IPS DF 19.7 (cell line): ENCODE measurements around the gene GIT2.
"Not testable (repeated sequence)": the region's sequence is repeated elsewhere in the genome, so short reads cannot be mapped to it uniquely, and the experiment has no call there.

ENCODE experiments used
- DNase-seq: peaks from one replicate; pipeline ENCODE4 v3.0.0-alpha.2; 2013; ENCODE audit warnings: low read depth, low spot score

The GIT2 gene

DNA sequence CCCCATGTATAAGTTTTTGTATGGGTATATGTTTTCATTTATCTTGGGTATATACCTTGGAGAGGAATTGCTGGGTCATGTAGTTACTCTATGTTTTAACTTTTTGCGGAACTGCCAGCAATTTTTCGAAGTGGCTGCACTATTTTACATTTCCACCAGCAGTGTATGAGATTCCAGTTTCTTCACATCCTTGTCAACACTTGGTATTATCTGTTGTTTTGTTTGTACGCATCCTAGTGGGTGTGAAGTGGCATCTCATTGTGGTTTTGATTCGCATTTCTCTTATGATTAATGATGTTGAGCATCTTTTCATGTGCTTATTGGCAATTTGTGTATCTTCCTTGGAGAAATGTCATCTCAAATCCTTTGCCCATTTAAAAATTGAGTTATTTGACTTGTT, 9.9 kb upstream of the GIT2 start:
- DNase-seq, result no peak

DNA sequence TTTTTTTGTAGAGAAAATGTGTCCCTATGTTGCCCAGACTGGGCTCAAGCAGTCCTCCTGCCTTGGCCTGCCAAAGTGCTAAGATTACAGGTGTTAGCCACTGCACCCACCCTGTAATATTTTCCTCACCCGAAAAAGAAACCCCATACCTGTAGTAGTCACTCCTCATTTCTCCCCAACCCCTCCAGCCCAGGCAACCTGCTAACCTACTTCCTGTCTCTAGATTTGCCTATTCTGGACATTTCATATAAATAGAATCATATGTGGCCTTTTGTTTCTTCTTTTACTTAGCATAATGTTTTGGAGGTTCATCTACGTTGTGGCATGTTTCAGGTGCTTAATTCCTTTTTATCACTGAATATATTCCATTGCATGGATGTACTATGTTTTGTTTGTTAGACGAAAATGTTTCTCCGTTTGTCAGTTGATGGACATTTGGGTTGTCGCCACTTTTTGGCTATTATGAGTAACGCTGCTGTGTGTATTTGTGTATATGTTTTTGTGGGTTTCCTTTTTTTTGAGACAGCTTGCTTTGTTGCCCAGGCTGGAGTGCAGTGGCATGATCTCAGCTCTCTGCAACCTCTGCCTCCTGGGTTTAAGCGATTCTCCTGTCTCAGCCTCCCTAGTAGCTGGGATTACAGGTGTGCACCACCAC, 9.3 kb upstream of the GIT2 start:
- no peak for DNase-seq

DNA sequence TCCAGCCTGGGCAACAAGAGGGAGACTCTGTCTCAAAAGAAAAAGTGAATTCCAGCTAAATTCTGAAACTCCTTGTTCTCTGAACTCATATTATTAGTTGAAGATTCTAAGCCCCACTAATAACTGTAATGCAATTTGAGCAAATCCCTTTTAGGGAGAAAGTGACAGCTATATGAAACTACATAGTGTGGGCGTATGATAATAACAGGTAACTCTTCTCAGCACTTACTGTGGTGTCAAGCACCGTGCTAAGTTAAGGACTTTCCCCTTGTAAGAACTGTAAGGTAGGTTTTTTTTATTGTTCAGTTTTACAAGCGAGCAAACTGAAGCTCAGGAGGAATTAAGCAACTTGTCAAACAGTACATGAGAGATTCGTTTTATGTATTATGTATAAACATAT, 8.4 kb upstream of the GIT2 start:
- DNase-seq, result no peak

DNA sequence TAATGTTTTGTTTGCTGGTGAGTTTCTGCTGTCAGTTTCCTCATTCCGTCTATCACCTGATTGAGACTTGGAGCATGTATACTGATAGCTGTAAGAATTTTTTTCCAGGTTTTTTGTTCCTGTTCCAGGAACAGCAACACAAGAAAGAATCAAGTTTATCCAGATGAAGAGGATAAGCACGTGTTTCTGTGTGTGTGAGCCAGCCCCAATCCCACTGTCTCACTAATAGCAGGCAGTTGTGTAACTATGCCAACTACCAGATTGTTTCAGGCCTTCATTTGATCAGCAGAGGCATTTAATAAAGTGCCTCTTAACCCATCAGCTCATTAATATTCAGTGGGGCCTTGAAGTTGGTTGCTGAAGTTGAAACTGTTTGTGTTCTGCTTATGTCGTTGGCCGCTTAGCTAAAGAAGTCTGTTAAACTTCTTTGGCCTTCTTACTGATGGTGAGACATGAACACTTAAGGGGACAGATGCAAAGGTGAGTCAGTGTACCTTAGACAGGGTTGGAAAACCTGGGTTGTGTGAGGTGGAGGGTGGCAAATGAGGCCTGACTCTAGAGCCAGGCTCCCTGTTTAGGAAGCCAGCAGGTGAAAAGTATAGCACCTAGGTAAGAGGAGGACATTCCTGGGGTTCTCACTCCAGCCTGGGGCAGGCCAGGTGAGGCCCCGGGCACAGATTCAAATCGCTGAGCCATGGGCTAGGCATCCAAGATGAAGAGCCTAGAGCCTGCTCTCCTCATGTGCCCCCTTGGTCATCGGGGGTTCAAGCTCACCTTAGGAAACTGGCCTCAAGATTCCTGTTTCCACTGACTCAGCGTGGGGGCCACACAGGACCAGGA, 6.7 kb upstream of the GIT2 start:
- no peak for DNase-seq

DNA sequence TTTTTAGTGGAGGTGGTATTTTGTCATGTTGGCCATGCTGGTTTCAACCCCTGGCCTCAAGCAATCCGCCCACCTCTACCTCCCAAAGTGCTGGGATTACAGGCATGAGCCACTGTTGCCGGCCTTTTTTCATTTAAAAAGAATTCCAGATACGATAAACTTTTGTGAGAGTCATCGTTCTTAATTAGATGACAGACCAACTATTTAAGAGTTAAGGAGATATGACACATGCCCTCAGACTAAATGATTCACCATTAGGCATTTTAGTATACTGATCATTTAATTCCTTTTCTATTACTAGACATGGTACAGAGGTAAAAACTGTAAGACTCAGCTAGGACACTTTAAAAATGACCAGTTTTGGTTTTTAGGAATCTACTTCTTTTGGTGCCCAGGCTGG, 5.4 kb upstream of the GIT2 start:
- no peak for DNase-seq

DNA sequence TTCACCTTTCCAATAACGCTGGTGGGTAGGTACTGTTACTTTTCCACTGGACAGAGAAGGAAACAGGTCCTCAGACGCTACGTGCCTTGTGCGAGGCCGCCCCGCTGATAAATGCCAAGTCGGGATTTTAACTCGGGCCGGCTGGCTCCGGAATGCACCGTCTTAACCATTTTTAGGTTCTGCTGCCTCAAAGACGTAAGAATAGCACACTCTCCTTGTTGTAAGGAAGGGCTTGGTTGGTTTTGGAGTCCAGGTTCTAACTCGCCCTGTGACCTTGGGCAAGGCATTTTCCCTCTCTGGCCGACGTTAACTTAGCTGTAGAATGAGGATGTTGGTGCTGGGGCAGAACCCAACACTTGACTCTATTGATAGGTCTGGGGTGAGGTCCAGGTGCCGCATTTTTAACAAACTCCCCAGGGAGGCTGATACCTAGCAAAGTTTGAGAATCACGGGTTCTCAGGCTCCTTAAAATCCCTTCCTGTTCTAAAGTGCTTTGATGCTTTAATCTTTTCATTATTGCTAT, 3.9 kb upstream of the GIT2 start:
- no peak for DNase-seq

DNA sequence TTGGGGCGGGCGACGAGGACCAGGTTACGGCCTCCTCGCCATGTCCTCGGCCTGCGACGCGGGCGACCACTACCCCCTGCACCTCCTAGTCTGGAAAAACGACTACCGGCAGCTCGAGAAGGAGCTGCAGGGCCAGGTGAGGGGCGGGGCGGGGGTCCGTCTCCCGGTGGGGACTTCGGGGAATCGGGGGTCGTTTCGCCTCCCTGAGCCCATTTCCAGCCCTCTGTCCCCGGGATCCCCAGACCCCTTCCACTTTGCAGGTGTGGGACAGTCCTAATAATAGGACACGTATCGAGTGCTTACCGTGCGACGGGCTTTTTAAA, 3.4 kb upstream of the GIT2 start:
- no peak for DNase-seq

DNA sequence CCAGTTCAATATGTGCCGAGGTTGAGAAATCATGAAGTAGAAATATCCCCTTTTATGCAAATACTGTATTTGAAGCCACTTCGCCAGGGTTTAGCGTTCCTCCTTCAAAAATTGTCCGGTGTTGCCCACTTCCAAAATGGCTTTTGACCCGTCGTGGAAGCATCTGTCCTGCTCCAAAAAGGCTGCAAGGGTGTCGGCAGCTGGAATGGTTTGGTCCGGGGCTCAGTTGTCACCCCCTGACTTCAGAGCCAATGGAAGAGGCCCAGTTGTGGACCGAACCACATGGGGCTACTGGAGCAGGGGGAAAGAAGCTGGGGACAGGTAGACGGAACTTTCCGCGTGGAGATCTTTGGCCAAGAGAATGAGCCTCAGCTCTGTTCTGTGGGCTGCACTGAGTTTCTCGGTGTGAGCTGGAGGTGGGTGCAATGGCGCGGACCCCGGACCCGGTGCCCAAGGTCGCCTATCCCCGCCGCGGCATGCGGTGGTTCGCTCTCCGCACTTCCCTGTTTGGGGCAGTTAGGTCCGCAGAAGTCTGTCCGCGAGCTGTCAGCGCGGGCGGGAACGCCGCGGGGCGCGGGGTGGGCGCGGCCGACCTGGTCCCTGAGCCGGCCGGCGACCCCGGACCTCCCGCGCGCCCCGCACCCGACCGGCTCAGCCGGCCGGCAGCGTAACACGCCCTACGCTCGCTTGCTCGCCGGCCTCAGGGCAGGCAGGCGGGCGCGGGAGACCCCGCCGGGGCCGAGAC, 2.9 kb upstream of the GIT2 start, which contains the start of gene ANKRD13A:
Gene ANKRD13A (plus strand): TSS at position 527 of the 745 bp plus-strand sequence. CDS start 259 bp downstream, outside the sequence.
- peak; percentile 75 for DNase-seq

DNA sequence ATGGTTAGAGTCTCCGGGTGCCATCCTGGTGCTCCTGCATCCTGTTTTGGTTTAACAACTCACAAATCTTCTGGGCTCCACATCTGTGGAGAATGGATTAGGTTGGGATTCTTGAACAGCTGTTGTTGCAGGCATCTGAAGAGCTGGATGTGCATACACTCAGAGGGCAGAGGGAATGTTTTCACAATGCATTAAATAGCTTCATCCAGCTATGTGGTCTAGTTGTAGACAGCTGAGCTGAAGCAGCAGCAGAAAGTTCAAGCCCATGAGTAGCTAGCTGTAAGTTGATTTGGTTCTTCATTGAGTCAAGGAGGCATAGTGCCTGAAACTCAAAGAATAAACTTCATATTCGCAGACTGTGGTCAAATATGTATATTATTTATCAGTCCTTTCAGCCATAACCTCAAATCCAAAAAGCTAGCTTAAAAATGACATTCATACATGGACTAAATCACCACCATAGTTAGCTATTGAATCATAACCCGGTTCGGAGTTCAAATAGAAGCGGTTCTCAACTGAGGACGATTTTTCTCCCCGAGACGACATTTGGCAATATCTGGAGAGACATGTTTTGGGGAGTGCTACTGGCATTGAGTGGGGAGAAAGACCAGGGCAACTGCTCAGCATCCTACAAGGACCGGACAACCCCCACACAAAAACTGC, 2.2 kb upstream of the GIT2 start:
- DNase-seq, result no peak

DNA sequence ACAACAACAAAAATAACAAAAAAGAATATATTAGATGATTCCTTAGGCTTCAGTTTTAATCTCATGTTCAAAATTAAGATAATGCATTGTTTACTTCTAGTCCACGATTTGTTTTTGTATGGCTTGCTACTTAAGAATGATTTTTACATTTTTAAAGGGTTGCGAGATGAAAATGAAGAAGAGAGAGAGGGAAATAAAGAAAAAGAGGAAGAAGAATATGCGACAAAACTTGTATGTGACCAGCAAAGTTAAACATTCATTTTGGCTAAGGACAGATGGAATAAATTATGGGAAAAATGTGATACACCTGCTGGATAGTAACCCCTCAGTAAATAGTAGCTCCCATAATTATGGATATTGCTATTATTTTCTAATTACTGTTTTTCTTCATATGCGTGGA, 1.2 kb upstream of the GIT2 start:
- DNase-seq, result no peak

DNA sequence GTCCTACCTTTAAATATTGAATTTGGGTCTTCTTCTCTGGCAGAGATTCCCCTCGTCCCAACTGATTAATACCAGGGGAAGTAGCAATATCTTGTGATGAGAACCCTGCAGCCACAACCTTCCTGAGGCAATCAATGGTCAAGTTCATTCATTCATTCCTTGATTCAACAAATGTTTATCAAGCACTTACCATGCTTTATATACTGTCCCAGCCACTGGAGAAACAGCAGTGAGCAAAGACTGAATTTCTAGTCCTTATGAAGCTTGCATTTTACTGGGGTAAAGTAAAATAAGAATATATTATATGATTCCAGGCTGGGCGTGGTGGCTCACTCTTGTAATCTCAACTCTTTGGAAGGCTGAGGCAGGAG, 300 bp upstream of the GIT2 start:
- DNase-seq, result no peak

DNA sequence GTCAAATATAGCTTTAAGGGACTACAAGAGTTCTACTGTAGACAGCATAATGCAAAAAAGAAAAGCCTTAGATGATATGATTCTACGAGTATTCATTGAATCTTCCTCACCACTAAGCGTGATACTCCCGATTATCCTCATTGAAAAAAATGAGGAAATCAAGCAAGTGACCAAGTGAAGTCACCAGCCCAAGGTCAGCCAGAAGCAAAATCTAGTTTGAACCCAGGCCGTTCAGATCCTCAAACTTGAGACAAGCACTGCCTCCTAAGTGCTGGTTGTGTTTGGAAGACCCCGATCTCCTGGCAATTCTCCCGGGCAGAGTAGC, 845 bp downstream of the GIT2 start:
- no peak for DNase-seq

DNA sequence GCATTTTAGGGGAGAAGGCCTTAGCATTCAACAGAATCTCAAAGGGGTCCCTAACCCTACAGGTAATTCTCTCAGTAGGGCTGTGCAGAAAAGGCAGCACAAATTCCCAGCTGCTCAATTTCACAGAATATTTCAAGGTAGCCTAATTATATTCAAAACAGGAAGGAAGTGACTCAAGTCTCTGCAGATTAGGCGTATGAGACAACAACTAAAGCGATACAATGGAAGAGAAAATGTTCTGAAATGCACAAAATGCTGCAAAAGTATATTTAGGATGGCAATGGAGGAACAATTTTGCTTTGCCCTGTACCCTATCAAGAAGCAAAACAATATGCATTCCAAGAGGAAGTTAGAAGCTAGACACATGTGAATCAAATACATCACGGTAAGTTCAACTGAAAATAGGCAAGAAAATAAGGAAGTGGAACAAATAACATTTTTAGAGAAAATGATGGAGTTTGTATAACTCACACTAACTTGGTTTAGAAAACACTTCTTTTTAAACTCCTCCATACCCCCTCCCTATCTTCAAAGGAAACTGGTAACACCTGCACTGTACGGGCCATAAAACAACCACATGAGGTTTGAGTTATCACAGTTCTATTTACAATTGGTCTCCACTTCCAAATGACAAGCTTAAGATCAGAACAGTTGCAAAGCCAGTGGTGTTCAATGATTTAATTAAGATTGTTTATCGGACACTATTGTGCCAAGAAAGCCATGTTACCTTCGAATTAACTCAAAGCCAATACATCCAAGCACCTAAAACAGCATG, 1.6 kb downstream of the GIT2 start:
- no peak for DNase-seq

DNA sequence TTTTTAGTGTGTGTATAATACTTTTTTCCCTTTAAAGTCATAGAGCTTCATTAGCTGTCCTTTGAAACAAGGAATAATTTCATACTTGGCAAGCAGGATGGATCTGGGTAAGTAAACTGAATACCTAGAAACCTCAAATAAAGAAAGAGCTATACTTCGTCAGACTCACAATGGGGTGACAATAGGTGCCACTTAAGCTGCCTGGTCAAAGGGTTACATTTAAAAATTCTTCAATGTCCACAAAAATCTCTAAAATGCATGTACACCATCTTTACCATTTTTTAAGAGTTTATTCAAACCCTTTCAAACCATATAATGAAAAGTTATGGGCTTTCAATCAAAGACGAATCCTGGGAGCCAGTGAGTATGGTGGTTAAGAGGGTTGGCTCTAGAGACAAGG, 3.1 kb downstream of the GIT2 start:
- no peak for DNase-seq

DNA sequence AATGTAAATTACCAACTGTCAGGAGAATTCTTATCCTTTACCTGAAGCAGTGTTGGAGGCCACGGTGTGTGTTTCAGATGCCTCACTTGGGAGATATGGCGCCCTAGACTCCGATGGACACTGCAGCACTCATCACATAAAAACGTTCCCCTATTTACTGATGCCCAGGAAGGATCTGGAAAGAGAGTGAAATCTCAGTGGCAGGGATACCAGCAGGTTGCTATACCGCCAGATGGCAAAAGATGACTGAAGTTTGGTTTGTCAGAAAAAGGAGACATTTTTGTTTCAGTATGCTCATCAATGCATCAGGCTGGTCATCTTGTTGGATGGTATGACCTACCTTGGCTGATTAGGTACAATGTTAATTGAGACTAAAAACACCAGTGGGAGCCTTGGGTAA, 4.6 kb downstream of the GIT2 start:
- DNase-seq, result no peak

DNA sequence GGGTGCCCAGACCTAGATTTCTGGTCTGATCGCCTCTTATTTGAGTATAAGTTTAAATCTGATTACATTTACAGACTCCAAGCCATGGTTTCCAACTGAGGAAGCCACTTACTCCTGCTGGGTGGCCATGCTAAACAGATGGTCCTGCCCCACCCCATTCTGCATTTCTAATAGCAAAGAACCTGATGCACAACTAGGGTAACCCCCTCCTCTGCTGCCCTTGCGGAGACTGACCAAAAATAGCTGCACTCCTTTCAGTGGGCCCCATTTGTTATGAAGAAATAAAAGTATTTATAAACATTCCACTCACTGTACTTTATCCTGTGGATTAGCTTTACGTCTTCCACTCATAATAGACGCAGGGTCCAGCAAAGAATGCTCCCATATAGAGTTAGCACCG, 6.8 kb downstream of the GIT2 start:
- no peak for DNase-seq

DNA sequence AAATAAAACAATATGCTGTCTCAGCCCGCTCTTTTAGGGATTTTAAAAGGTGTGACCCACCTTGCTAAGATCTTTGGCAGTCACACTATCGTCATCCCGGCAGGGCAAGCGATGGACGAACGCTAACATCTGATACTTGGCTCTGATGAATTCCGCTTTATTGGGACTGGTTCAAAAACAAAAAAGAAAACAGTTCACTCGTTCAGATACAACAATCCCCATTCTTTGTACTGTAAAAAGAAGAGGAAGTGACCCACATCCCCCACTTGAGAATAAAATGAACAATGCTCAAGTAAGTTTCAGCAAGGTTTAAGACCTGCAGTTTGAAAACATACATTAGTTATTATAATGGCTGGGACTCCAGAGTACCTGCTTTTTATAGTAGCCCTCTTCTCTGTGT, 7.3 kb downstream of the GIT2 start:
- no peak for DNase-seq

DNA sequence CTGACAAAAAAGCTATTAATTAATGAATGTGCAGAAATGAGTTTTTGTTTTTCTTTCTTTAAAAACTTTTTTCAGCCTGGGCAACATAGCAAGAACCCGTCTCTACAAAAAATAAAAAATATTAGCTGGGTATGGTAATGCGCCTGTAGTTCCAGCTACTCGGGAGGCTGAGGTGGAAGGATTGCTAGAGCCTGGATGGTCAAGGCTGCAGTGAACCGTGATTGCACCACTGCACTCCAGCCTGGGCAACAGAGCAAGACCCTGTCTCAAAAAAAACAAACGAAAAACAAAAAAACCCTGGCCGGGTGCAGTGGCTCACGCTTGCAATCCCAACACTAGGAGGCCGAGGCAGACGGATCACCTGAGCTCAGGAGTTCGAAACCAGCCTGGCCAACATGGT, 7.9 kb downstream of the GIT2 start:
- no peak for DNase-seq

DNA sequence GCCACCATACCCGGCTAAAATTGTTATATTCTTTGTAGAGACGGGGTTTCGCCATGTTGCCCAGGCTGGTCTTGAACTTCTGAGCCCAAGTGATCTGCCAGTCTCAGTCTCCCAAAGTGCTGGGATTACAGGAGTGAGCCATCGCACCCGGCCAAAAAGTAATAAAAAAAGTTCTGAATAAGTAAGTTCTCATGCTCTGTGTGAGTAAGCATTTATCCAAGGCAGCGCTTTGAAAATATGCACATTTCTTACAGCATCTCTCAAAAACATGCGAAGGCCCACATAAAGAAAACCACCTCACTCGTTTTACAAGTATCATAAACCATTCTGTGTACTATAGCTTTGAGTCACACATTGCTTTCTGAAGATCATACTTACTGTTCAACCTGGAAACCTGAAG, 8.6 kb downstream of the GIT2 start:
- no peak for DNase-seq

DNA sequence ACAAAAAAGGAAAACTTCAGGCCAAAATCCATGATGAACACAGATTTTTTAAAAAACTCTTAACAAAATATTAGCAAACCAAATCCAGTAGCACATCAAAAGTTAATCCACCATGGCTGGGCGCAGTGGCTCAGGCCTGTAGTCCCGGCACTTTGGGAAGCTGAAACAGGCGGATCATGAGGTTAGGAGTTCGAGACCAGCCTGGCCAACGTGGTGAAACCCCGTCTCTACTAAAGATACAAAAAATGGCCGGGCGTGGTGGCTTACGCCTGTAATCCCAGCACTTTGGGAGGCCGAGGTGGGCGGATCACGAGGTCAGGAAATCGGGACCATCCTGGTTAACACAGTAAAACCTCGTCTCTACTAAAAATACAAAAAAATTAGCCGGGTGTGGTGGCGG, 9.9 kb downstream of the GIT2 start:
- not testable (repeated sequence) for DNase-seq

DNA sequence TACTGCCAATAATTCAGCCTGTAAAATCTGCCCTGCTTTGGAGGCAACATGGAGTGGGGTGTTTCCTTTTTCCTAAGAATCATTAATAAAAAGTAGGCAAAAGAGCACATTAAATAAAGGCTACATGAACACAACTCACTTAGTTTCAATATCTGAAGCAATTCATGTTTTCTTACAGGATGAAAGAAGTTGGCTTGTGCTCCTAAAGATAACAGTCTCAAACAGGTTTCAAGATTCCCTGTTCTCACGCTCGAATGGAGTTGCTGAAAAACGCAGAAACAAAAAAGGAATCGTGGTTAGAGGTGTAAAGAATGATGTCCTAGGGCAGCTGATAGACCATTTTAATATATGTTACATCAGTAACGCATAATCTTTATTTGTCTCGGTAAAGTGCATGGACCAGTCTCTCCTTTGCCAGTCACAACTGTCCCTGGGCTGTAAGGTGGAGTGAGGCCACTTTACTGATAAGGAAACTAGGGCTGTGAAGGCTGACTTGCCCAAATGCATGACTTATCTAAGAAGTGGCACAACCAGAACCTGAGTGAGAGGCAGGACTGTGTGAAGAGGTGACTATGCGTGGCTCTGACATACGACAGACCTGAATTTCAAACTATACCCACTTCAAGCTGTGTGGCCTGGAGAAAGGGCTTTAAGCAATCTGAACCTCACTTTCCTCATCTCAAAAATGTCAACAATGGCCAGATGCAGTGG, 12.6 kb downstream of the GIT2 start:
- DNase-seq, result no peak
